ENCODE results near the gene COPA.

The COPA gene

GRCh38 chr1:160344241-160344640 is 1.2 kb upstream of the COPA start:
- H3K4me3 ChIP-seq (ENCODE audit: low read depth, low read length) = peak overlapping the region; percentile 90
- peaks cover 2% of the 10 kb centered on the region for H3K4me1 ChIP-seq (ENCODE audit: control insufficient read depth, insufficient read depth, low read length)
- peak overlapping the region; percentile 98 for H3K9ac ChIP-seq (ENCODE audit: low read depth, low read length)
- H3K9me3 ChIP-seq (ENCODE audit: control insufficient read depth, insufficient read depth, low read length) = no peaks in the 10 kb centered on the region
- H3K27me3 ChIP-seq (ENCODE audit: control insufficient read depth, insufficient read depth, low read length) = no peaks in the 10 kb centered on the region
- peaks cover 18% of the 10 kb centered on the region for H3K36me3 ChIP-seq (ENCODE audit: control insufficient read depth, insufficient read depth, low read length)

GRCh38 chr1:160342526-160342925 is 524 bp downstream of the COPA start:
- H3K9ac ChIP-seq (ENCODE audit: low read depth, low read length) = peak overlapping the region; percentile 98
- no peaks in the 10 kb centered on the region for H3K27me3 ChIP-seq (ENCODE audit: control insufficient read depth, insufficient read depth, low read length)
- peaks cover 20% of the 10 kb centered on the region for H3K36me3 ChIP-seq (ENCODE audit: control insufficient read depth, insufficient read depth, low read length)
- H3K4me3 ChIP-seq (ENCODE audit: low read depth, low read length) = peak overlapping the region; percentile 90
- H3K9me3 ChIP-seq (ENCODE audit: control insufficient read depth, insufficient read depth, low read length) = no peaks in the 10 kb centered on the region
- peaks cover 2% of the 10 kb centered on the region for H3K4me1 ChIP-seq (ENCODE audit: control insufficient read depth, insufficient read depth, low read length)

- Histone ChIP-seq H3K36me3 (ENCODE audit: control insufficient read depth, insufficient read depth, low read length) (peaks cover 14% of the 10 kb centered on the region), H3K27me3 (ENCODE audit: control insufficient read depth, insufficient read depth, low read length) (no peaks in the 10 kb centered on the region), H3K4me3 (ENCODE audit: low read depth, low read length) (peak overlapping the region; percentile 3), H3K9ac (ENCODE audit: low read depth, low read length) (no peak overlapping the region), H3K4me1 (ENCODE audit: control insufficient read depth, insufficient read depth, low read length) (peaks cover 2% of the 10 kb centered on the region), H3K9me3 (ENCODE audit: control insufficient read depth, insufficient read depth, low read length) (no peaks in the 10 kb centered on the region)
These were observed 2.2 kb downstream of the COPA start for GRCh38 chr1:160340866-160341265.

- Histone ChIP-seq H3K4me1 (ENCODE audit: control insufficient read depth, insufficient read depth, low read length) (peaks cover 2% of the 10 kb centered on the region), H3K9me3 (ENCODE audit: control insufficient read depth, insufficient read depth, low read length) (no peaks in the 10 kb centered on the region), H3K36me3 (ENCODE audit: control insufficient read depth, insufficient read depth, low read length) (peaks cover 14% of the 10 kb centered on the region), H3K4me3 (ENCODE audit: low read depth, low read length) (no peak overlapping the region), H3K9ac (ENCODE audit: low read depth, low read length) (no peak overlapping the region), H3K27me3 (ENCODE audit: control insufficient read depth, insufficient read depth, low read length) (no peaks in the 10 kb centered on the region)
These were observed 2.9 kb downstream of the COPA start for GRCh38 chr1:160340146-160340545.

GRCh38 chr1:160338580-160338979 is 4.5 kb downstream of the COPA start:
- Histone ChIP-seq H3K9ac (ENCODE audit: low read depth, low read length) (no peak overlapping the region), H3K27me3 (ENCODE audit: control insufficient read depth, insufficient read depth, low read length) (no peaks in the 10 kb centered on the region), H3K4me3 (ENCODE audit: low read depth, low read length) (no peak overlapping the region), H3K4me1 (ENCODE audit: control insufficient read depth, insufficient read depth, low read length) (peaks cover 2% of the 10 kb centered on the region), H3K9me3 (ENCODE audit: control insufficient read depth, insufficient read depth, low read length) (no peaks in the 10 kb centered on the region), H3K36me3 (ENCODE audit: control insufficient read depth, insufficient read depth, low read length) (peaks cover 17% of the 10 kb centered on the region)

- no peaks in the 10 kb centered on the region for H3K4me1 ChIP-seq (ENCODE audit: control insufficient read depth, insufficient read depth, low read length)
- no peak overlapping the region for H3K4me3 ChIP-seq (ENCODE audit: low read depth, low read length)
- H3K9ac ChIP-seq (ENCODE audit: low read depth, low read length) = no peak overlapping the region
- H3K9me3 ChIP-seq (ENCODE audit: control insufficient read depth, insufficient read depth, low read length) = no peaks in the 10 kb centered on the region
- peaks cover 18% of the 10 kb centered on the region for H3K36me3 ChIP-seq (ENCODE audit: control insufficient read depth, insufficient read depth, low read length)
- H3K27me3 ChIP-seq (ENCODE audit: control insufficient read depth, insufficient read depth, low read length) = no peaks in the 10 kb centered on the region
These were observed 10.5 kb downstream of the COPA start for GRCh38 chr1:160332516-160332915.

- no peaks in the 10 kb centered on the region for H3K27me3 ChIP-seq (ENCODE audit: control insufficient read depth, insufficient read depth, low read length)
- no peak overlapping the region for H3K9ac ChIP-seq (ENCODE audit: low read depth, low read length)
- H3K4me1 ChIP-seq (ENCODE audit: control insufficient read depth, insufficient read depth, low read length) = no peaks in the 10 kb centered on the region
- H3K4me3 ChIP-seq (ENCODE audit: low read depth, low read length) = no peak overlapping the region
- H3K36me3 ChIP-seq (ENCODE audit: control insufficient read depth, insufficient read depth, low read length) = peaks cover 23% of the 10 kb centered on the region
- no peaks in the 10 kb centered on the region for H3K9me3 ChIP-seq (ENCODE audit: control insufficient read depth, insufficient read depth, low read length)
These were observed 12.9 kb downstream of the COPA start for GRCh38 chr1:160330119-160330518.

- Histone ChIP-seq H3K9me3 (ENCODE audit: control insufficient read depth, insufficient read depth, low read length) (no peaks in the 10 kb centered on the region), H3K4me3 (ENCODE audit: low read depth, low read length) (no peak overlapping the region), H3K36me3 (ENCODE audit: control insufficient read depth, insufficient read depth, low read length) (peaks cover 22% of the 10 kb centered on the region), H3K9ac (ENCODE audit: low read depth, low read length) (no peak overlapping the region), H3K4me1 (ENCODE audit: control insufficient read depth, insufficient read depth, low read length) (no peaks in the 10 kb centered on the region), H3K27me3 (ENCODE audit: control insufficient read depth, insufficient read depth, low read length) (no peaks in the 10 kb centered on the region)
These were observed 14.9 kb downstream of the COPA start for GRCh38 chr1:160328184-160328583.

GRCh38 chr1:160326418-160326817 is 16.6 kb downstream of the COPA start:
- Histone ChIP-seq H3K27me3 (ENCODE audit: control insufficient read depth, insufficient read depth, low read length) (no peaks in the 10 kb centered on the region), H3K36me3 (ENCODE audit: control insufficient read depth, insufficient read depth, low read length) (peaks cover 11% of the 10 kb centered on the region), H3K4me1 (ENCODE audit: control insufficient read depth, insufficient read depth, low read length) (no peaks in the 10 kb centered on the region), H3K4me3 (ENCODE audit: low read depth, low read length) (no peak overlapping the region), H3K9ac (ENCODE audit: low read depth, low read length) (no peak overlapping the region), H3K9me3 (ENCODE audit: control insufficient read depth, insufficient read depth, low read length) (no peaks in the 10 kb centered on the region)

- no peaks in the 10 kb centered on the region for H3K4me1 ChIP-seq (ENCODE audit: control insufficient read depth, insufficient read depth, low read length)
- no peaks in the 10 kb centered on the region for H3K9me3 ChIP-seq (ENCODE audit: control insufficient read depth, insufficient read depth, low read length)
- H3K9ac ChIP-seq (ENCODE audit: low read depth, low read length) = no peak overlapping the region
- H3K36me3 ChIP-seq (ENCODE audit: control insufficient read depth, insufficient read depth, low read length) = peaks cover 11% of the 10 kb centered on the region
- H3K4me3 ChIP-seq (ENCODE audit: low read depth, low read length) = no peak overlapping the region
- no peaks in the 10 kb centered on the region for H3K27me3 ChIP-seq (ENCODE audit: control insufficient read depth, insufficient read depth, low read length)
These were observed 17.8 kb downstream of the COPA start for GRCh38 chr1:160325252-160325651.

- Histone ChIP-seq H3K4me1 (ENCODE audit: control insufficient read depth, insufficient read depth, low read length) (no peaks in the 10 kb centered on the region), H3K4me3 (ENCODE audit: low read depth, low read length) (no peak overlapping the region), H3K36me3 (ENCODE audit: control insufficient read depth, insufficient read depth, low read length) (peaks cover 11% of the 10 kb centered on the region), H3K27me3 (ENCODE audit: control insufficient read depth, insufficient read depth, low read length) (no peaks in the 10 kb centered on the region), H3K9ac (ENCODE audit: low read depth, low read length) (no peak overlapping the region), H3K9me3 (ENCODE audit: control insufficient read depth, insufficient read depth, low read length) (no peaks in the 10 kb centered on the region)
These were observed 20.2 kb downstream of the COPA start for GRCh38 chr1:160322831-160323230.

GRCh38 chr1:160315359-160315758 is 27.7 kb downstream of the COPA start:
- Histone ChIP-seq H3K9me3 (ENCODE audit: control insufficient read depth, insufficient read depth, low read length) (no peaks in the 10 kb centered on the region), H3K9ac (ENCODE audit: low read depth, low read length) (no peak overlapping the region), H3K4me1 (ENCODE audit: control insufficient read depth, insufficient read depth, low read length) (no peaks in the 10 kb centered on the region), H3K27me3 (ENCODE audit: control insufficient read depth, insufficient read depth, low read length) (no peaks in the 10 kb centered on the region), H3K36me3 (ENCODE audit: control insufficient read depth, insufficient read depth, low read length) (peaks cover 43% of the 10 kb centered on the region), H3K4me3 (ENCODE audit: low read depth, low read length) (no peak overlapping the region)

- Histone ChIP-seq H3K36me3 (ENCODE audit: control insufficient read depth, insufficient read depth, low read length) (peaks cover 64% of the 10 kb centered on the region), H3K9me3 (ENCODE audit: control insufficient read depth, insufficient read depth, low read length) (no peaks in the 10 kb centered on the region), H3K27me3 (ENCODE audit: control insufficient read depth, insufficient read depth, low read length) (no peaks in the 10 kb centered on the region), H3K4me1 (ENCODE audit: control insufficient read depth, insufficient read depth, low read length) (peaks cover 18% of the 10 kb centered on the region), H3K9ac (ENCODE audit: low read depth, low read length) (no peak overlapping the region), H3K4me3 (ENCODE audit: low read depth, low read length) (no peak overlapping the region)
These were observed 33.5 kb downstream of the COPA start for GRCh38 chr1:160309571-160309970.
